ENCODE results near the gene CREB3L2.

Gene CREB3L2

DNA sequence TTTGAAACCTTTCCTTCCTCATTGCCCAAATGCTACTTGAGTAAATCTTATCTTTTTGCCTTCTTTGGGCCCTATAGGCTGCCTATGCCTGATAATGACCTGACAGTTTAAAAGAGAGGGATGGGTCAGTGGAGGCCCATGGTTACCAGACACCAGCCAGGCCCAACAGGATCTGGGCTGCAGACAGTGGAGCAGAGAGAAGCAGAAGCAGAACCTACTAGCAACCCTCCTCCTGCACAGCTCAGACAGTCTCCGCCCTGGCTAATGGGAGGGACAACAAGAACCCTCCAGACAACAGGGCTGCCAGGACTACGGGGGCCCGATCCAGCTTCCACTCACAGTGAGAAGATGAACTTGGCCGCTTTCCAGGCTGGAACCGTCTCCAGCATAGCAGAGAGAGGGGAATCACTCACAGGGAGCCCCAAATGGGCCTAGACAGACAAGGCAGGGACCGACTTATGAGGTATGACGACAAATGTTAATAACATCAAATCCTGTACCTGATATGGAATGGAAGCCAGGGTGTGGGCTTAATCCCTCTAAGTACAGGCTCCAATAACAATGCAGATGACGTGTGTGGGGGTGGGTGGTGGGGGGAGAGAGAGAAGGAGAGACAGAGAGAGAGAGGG lies 123.4 kb downstream of the CREB3L2 start:
- peak in 2 of 58 donors; percentile 8 to 9 for DNase-seq

DNA sequence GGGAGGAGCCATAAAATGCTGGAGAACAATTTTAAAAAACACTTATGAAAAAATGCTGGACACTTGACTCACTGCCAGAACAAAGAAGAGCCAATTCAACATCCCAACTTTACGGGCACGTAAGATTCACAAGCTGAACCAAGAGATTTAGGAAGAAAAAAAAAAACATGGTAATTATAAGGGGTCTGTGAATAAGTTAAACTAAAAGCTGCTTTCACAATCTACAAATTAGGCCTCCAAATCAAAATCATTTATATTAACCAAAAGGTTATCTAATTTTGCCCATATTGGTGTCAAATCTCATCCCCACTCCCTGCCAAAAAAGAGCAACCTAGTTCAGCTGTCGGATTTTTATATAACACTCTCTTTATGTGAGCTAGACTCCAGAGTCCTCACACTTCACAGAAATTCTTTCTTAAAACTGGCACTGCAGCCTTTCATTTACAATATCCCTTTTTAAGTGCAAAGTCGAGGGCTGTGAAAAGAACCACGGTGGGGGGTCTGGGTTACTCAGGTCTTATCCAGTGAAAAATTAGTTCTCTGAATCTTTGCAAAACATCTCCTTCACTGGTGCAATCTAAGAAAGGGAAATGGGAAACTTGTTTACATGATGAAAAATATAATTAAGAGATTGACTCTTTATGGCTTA lies 124.7 kb downstream of the CREB3L2 start:
- DNase-seq: no peak

DNA sequence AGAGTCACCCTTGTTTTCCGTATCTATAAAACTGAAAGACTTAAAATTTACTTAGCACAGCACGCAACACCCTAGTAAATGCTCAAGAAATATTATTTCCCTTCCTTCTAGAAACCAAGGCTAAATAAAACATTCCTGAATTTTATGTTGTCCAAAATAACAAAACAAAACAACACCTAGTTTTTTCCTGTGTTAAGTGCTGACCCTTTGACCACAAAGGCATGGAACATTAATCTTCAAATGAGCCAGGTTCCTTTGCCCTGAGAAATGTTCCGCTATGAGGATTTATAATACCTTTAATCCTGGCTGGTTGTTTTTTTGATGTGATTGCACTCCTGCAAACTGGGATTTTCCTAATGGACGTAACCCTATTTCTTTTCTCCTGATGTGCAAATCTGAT lies 126.1 kb downstream of the CREB3L2 start:
- DNase-seq: no peak

DNA sequence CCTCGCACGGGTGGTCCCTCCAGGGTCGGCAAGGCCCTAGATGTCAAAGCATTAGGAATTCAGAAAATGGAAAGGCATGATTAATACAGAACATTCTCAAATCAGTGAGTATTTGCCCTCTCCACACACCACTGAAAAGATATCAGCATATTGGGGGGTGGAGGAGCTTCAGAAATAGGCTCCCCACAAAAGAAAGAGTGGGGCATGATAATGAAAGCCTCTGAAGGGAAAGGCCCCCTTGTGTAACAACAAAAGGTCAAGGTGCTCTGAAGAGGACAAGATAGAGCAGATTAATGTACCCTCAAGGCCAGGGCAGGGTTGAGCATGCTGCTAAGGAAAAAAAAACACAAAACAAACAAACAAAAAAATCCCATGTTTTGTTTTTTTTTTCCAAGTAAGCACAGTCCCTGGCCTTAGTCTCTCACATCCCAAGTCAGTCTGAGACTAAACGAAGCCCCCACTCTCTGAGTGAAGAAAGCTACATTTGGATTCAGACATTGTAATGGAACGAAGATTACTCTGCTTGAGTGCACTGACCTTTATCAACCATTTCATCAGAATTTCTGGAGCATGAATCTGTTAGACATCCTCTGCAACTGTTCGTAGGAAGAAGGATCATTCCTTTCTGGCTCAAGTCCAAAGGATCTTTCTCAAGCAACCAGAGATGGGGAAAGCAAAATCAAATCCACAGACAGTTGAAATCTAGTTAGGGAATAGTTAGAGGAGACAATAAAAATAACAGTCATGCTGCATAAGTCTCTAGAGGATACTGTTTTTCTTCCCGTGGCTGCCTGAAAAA lies 127.7 kb downstream of the CREB3L2 start:
- DNase-seq: no peak

DNA sequence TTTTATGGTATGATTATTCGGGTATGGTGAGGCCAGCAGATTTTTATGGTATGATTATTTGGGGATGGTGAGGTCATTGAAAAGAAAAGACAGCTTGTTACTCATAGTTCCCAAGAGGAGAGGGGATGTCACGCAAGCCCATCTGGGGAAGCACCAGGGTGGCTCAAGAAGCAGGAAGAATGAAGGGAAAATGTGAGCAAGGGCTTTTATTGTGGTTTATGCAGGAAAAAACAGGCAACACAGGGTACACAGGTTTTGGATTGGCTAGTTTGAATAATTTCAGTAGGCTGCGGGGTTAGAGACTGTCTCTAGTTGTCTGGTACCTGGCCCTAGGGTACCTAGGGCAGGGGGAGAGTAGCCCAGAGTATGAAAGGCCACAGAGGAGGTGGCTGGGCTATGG lies 128.4 kb downstream of the CREB3L2 start:
- no peak for DNase-seq

DNA sequence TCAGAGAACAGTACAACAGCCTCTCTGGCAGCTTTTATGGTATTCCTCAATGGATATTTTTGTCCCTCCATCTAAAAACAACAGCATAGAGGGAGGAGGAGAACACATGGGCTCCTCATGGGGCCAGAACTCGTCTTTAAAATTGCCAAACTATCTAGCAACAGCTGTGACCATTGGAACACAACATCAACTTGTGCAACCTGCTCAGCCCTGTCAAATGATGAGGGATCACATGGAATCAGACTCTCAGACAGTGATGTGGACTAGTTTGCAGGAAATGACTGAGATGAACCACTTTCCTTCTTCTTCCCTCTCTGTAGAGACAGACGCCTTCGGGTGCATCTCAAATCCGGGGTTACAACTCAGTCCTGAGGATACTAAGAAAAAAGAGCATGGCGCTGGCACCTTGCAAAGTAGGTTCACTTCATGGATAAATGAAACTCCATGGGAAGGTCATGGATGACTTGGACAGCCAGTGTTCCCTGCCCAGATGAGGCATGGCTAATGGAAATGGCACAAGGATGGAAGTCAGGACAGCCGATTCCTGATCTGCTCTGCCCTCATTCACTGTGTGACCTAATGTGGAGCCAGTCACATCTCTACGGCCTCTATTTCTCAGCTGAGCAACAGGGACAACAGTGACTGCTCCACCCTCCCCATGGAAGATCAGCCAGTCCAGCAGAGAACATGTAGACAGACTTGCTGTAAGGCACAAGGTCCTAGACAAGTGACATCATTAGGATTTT lies 130.5 kb downstream of the CREB3L2 start:
- peak in 5 of 58 donors; percentile 4 to 21 (median 15) for DNase-seq

DNA sequence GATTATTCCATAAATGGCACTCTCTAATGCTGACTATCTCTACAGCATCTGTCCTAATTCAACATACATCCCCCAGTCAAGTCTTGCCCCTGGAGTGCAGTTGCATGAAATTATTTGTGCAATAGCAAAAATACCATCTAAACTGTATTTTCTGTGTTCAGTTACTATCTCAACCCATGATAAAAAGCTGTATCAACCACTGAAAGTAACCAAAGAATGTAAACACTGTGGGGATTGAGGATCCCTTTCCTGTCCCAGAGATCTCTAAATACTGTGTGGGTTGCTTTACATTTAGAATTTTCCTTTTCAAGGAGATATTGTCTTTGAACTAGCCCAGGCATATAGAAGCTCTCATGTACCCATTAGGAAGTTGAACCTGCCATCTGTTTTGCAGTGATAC lies 131.2 kb downstream of the CREB3L2 start:
- DNase-seq: no peak

DNA sequence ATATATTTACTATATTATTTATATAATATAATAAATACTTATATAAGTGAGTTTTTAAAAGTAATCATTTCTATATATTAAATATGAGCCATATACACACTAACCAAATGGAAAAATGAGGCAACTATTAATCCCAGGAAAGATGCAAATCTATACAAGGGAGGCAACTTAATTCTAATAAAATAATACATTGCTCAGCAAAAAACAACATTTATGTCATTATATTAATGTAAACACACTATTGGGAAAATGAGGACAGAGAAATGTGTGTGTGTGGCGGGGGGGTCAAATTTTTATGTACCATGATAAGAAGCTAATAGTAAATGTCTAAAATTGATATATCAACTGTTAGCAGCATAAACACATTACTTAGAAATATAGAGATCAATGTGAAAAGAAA lies 131.8 kb downstream of the CREB3L2 start:
- no peak for DNase-seq

DNA sequence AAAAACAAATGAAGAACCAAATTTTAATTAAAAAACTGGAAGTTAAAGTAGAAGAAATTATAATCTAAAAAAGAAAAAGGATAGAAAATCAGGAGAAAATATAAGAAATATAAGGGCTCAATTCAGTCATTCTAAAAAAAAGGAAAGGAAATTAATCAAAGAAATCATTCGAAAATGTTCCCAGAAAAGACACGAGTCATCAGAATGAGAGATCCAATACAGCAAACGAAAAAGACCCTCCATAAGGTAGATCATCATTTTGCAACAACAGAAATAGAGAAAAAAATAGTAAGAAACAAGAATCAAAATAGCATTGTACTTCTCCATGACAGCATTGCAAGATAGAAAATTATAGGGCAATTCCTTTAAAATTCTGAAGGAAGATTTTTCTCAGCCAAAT lies 132.6 kb downstream of the CREB3L2 start:
- no peak for DNase-seq

DNA sequence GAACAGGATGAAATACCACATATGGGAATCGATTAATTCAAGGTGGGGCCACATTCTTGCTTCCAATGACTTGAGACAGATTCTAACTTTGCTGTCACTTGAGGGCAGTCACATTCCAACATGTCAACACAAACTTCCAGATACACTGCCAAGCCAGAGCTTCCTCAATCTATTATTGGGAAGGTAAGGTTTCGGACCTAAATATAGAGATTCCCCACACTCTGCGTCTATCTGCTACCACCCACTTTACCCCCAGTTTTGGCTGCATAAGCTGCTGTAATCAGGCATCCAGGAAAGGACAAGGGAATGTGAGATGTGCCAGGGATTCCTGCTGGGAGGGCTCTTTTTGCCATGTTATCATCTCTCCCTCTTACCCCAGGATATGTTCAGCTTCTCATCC lies 134.6 kb downstream of the CREB3L2 start:
- no peak for DNase-seq

DNA sequence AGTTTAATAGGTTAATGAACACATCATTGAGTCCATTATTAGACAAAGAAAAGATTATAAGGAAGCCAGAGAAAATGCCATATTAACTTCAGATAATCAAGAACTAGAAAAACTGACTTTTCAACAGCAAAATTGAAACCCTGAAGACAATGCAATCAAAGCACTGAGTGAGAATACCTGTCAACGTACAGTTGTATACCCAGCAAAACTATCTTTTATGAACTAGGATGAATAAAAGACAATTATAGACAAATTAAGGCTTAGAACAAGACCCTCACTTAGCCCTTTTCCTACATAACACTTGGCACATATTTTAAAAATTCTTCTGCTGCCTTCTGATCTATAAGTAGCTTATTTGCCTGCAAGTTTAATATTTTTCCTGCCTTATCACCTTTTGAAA lies 136.1 kb downstream of the CREB3L2 start:
- DNase-seq: no peak

DNA sequence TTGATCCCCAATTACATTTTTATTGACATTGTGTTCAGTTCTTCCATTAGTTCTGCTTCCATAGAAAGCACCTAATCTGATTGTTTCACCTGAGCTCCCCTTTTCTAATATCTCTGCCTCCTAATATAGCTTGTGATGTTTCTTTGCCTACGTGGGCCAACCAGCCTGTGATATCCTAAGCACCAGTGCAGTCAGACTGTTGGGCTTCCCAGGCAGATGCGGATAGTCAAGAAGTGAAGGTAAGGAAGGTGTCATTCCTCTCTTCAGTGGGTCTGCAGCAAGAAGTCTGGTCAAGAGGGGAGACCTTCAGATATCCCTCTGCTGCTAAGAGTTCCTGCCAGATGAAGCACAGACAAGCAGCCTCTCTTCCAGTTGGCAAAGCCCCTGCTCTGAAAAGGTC lies 138.9 kb downstream of the CREB3L2 start:
- DNase-seq: no peak

DNA sequence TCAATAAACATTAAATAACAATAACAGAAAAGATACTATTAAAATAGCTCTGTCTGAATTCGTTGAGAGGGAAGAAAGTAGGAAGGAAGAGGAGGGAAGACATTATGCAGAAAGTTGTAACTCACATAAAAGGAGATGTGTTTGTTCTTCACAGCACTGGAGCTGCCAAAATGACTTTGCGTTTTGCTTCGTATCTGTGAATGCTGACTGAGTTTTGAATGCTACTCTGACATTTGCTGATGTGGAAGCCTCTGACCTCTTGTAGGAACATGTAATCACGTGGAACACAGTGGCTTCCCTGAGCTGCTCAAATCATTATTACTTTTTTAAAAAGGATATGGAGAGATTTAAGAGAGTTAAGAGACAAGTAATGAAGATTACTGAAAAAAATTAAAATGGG lies 139.5 kb downstream of the CREB3L2 start:
- DNase-seq: no peak

DNA sequence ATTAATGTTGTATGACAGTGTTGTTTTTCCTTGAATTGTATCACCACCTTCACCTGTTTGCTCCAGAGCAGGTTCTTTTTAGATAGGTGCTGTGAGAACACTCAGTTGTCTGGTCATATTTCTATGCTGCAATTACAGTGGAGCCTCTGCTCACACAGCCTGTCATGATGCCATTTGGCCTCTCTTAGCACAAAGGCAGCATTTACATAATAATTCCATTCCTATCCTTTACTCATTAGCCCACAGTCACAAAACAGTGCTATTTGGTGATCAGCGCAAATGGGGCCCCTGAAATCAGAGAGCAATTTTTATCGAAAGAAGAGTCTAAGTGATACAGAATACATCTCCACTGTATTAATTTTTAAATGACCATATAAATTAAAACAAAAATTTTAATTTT lies 141.3 kb downstream of the CREB3L2 start:
- no peak for DNase-seq

DNA sequence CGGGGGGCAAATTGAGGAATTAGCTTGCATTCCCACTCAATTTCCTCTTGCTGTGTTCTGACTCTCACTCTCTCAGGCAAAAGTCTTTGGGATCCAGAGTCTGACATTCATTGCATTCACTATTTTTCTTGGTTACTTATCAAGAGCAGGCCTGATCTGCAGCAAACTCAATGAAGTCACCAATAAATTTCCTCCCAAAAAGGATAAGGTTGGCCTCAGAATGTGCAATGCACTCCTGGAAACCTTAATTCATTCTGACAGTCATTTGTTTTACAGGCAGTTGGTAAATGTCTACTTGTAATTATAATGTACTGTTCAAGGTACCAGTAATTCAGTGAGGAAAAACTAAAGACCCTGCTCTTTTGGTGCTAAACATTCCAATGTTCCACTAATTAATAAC lies 148.8 kb downstream of the CREB3L2 start:
- no peak for DNase-seq

DNA sequence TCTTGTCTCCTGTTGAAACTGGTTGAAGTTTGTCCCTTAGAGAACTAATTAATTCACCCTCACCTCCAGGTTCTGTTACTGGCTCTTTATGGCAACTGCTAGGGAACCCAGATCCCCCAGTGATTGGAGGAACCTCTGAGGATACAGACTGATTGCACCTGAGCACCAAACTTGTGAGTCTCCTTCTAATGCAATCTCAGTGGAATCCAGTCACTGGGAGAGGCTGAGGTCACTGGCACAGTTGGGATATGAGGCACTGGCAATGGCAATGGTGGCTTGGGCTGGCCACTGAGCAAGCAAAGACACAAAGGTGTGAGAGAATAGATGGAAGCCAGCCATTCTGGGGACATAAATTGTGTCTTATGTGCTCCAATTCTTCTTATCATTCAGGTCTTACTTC lies 149.8 kb downstream of the CREB3L2 start:
- no peak for DNase-seq

DNA sequence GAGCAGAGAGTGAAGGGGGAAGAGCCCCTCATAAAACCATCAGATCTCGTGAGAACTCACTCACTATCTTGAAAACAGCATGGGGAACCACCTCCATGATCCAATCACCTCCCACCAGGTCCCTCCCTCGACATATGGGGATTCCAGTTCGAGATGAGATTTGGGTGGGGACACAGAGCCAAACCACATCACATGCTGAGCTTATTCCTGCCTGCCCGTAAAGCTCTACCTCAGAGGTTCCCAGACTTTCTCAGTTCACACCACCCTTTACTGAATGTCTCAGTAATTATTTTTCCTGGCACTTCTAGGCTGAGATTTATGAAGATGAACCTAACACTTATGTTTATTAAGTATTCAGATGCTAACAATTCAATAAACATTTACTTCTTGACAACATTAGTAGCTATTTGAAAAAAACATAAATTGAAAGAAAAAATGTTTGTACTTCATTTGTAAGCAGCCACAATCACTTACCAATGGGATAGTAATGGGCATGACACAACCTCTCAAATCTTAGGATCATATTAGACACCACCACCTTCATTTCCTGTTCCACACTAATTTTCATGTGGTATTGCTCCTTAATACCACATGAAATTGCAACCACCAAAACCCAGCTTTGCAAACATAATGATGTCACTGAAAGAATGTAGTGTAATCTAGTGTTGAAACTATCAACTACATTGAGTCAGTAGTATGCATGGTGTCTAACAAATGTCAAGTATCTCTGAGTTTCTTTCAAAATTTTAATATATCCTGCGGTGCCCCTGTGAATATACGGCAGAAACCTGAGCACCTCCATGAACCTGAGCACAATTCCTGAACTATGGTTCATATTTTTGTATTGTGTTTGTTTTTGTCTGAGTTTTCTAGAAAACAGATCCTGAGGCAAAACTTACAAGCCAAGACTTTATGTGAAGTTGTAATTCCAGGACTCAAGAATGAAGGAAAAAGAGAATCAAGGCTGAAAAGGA lies 150.6 kb downstream of the CREB3L2 start:
- no peak for DNase-seq

DNA sequence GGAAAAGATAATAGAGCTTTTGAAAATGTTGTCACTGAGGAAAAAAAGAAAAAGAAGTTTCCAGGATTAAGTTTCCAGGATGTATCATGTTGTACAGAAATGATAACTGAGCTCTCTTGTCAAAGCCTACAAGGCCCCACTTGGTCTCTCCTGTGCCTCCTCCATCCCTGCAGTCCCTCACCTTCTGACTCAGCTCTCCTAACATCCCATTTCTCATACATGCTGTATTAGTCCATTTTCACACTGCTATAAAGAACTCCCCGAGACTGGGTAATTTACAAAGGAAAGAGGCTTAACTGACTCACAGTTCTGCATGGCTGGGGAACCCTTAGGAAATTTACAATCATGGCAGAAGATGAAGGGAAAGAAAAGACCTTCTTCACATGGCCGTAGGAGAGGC lies 151.3 kb downstream of the CREB3L2 start:
- no peak for DNase-seq

DNA sequence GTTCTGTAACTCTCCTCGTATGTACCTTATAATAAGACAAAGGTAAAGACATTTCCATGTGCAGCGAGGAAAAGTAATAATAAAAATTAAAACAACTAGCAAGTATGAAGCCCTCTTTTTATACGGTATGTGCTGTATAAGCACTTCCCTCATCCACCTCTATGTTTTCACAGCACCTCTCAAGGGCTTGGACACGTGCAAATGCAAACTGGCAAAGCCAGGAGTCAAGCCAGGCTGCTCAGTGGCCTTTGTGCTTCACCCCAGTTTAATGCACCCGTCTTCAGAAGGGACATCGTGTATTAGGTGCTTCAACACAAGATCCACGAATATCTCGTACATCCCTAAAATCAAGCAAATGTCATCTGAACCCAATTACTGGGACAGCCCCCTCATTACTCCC lies 153.8 kb downstream of the CREB3L2 start:
- DNase-seq: no peak

DNA sequence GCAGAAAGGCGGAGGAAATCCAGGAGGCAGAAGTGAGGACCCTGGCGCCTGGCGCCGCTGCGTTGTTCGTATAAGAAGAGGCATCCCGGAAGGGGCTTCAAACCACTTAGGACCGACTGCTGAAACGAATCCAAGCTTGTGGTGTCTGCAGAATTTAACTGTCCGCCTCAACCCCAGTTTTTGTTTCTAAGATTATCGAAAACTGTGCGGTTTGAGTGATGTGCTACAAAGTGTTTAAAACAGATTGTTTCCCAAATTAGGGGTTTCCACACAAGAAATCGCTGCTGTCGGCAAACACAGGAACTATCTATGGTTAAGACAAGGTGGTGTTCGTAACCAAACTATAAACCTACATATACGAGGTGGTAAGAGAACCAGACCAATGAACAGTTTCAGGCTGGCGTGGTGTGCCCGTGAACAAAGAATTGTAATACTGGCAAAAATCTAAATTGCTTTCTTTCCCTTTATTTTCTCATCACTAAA lies 154.3 kb downstream of the CREB3L2 start:
- DNase-seq: peak in 4 of 58 donors; percentile 23 to 40 (median 36)
